Right renal pelvis (tissue), 4 donors: ENCODE data around the gene MLLT1. TPM values are rescaled to one million over a fixed set of nuclear protein-coding genes. Genes with fewer than 3 reads are reported as not detected.

Experiments used
- DNase-seq, 4 donors: peaks; one replicate each; pipeline ENCODE4 v3.0.0-alpha.2; 2013; ENCODE audit warnings: low read depth in 4 of 4, low spot score in 3 of 4, missing footprints in 1 of 4
- polyA plus RNA-seq, 4 donors: library from polyadenylated mRNA; unstranded; fragments of 120-200 nt; gene quantifications; one replicate each; pipeline ENCODE4 v1.2.1, GENCODE V29; 2013; ENCODE audit not compliant: insufficient read length in 4 of 4

MLLT1 gene
- polyA plus RNA-seq, 4 donors, result 79.8 to 121 (median 86.5) TPM

- DNase-seq, result no peak
These were observed 41.5 kb downstream of the MLLT1 start for GRCh38 chr19:6238256-6238642.

GRCh38 chr19:6236310-6237291, 43.2 kb downstream of the MLLT1 start:
- no peak for DNase-seq

GRCh38 chr19:6235031-6235951, 44.5 kb downstream of the MLLT1 start:
- no peak for DNase-seq

GRCh38 chr19:6234527-6234926, 45.2 kb downstream of the MLLT1 start:
- no peak for DNase-seq

- DNase-seq, result no peak
These were observed 45.8 kb downstream of the MLLT1 start for GRCh38 chr19:6233827-6234511.

GRCh38 chr19:6233056-6233826, 46.5 kb downstream of the MLLT1 start:
- DNase-seq, result no peak

- DNase-seq, result no peak
These were observed 47.1 kb downstream of the MLLT1 start for GRCh38 chr19:6232601-6233055.

- DNase-seq, result no peak
These were observed 48.8 kb downstream of the MLLT1 start for GRCh38 chr19:6230991-6231448.

- no peak for DNase-seq
These were observed 49.6 kb downstream of the MLLT1 start for GRCh38 chr19:6229951-6230712.

- no peak for DNase-seq
These were observed 50.4 kb downstream of the MLLT1 start for GRCh38 chr19:6229216-6229913.

- DNase-seq, result no peak
These were observed 51.1 kb downstream of the MLLT1 start for GRCh38 chr19:6228551-6229215.

- DNase-seq, result no peak
These were observed 51.8 kb downstream of the MLLT1 start for GRCh38 chr19:6227936-6228325.

- DNase-seq, result no peak
These were observed 52.4 kb downstream of the MLLT1 start for GRCh38 chr19:6227156-6227935.

- no peak for DNase-seq
These were observed 53.2 kb downstream of the MLLT1 start for GRCh38 chr19:6226444-6227155.

- DNase-seq, result no peak
These were observed 53.8 kb downstream of the MLLT1 start for GRCh38 chr19:6226012-6226411.

GRCh38 chr19:6225232-6225865, 54.4 kb downstream of the MLLT1 start:
- no peak for DNase-seq
